Activated CD8-positive, alpha-beta T cell treated with anti-CD3 and anti-CD28 coated beads for 36 hours (primary cell): ENCODE results near the gene ERMAP. TPM values are rescaled to one million over a fixed set of nuclear protein-coding genes. Genes with fewer than 3 reads are reported as not detected.

ENCODE experiments used
- ATAC-seq: fragments of 200-7000 bp; cut with Tn5 transposase; one replicate; pipeline ENCODE4 v1.10.0; 2021; ENCODE audit warnings: mild to moderate bottlenecking, moderate library complexity
- CTCF ChIA-PET: fragments of 350-600 bp; sonication (Branson Sonifier 250); formaldehyde crosslinking; loops from one replicate; lab custom pipeline; 2021; ENCODE audit warnings: antibody characterized with exemption; lab: Charles Lee
- POLR2A ChIA-PET: fragments of 350-600 bp; sonication (Branson Sonifier 250); formaldehyde crosslinking; loops from one replicate; lab custom pipeline; 2021; ENCODE audit warnings: antibody characterized with exemption; lab: Charles Lee
- DNase-seq: peaks from one replicate; pipeline ENCODE4 v3.0.0-alpha.2; 2020
- H3K27ac Mint-ChIP-seq: one replicate; pipeline ENCODE4 v1.8.0; 2021; ENCODE audit warnings: mild to moderate bottlenecking, mixed read lengths
- H3K27me3 Mint-ChIP-seq: one replicate; pipeline ENCODE4 v1.8.0; 2021; ENCODE audit warnings: mixed read lengths
- H3K36me3 Mint-ChIP-seq: one replicate; pipeline ENCODE4 v1.8.0; 2021; ENCODE audit warnings: low read depth, mixed read lengths
- H3K4me1 Mint-ChIP-seq: one replicate; pipeline ENCODE4 v1.8.0; 2021; ENCODE audit warnings: low read depth, mixed read lengths
- H3K4me3 Mint-ChIP-seq: one replicate; pipeline ENCODE4 v1.8.0; 2021; ENCODE audit warnings: mild to moderate bottlenecking, moderate library complexity, mixed read lengths
- H3K9me3 Mint-ChIP-seq: one replicate; pipeline ENCODE4 v1.8.0; 2021; ENCODE audit warnings: mixed read lengths
- intact Hi-C: fragments of 100-400 bp; cut with micrococcal nuclease; formaldehyde crosslinking; loops from one replicate; pipeline ENCODE4 v1.10.0; 2022
- total RNA-seq, 2 experiments: library from RNA; stranded (reverse); gene quantifications; one replicate each; pipeline ENCODE4 v1.2.3, GENCODE V29; 2021
- TF ChIP-seq, protein P1 (sequence below): fragments of 200-600 bp; IDR thresholded peaks from one replicate; pipeline ENCODE4 v1.8.0; 2022; ENCODE audit warnings: antibody characterized with exemption, mild to moderate bottlenecking

Gene ERMAP
- total RNA-seq, 2 experiments from 2014 or later = 3.9 to 4.4 TPM

DNA sequence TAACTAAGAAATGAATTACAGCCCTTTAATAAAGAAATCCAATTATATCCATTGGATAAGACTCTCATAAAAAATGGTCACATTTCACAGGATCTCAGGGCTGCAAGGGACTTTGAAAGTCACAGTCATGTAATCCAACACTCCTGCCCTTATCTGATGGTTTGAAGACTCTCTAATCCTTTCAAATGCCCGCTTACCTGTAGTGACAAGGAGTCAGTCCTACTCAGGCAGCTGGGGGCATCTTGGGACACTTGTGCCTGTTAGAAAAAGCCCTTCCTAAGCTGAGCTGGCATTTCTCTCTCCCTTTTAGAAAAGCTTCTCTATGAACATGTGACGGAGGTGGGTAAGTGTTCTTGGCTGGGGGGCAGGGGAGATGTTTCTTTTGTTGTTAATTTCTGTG is 18.5 kb downstream of the ERMAP start:
- DNase-seq = no peak
- Mint-ChIP-seq H3K9me3 (no peaks in the 10 kb centered on the region), H3K4me3 (no peak overlapping the region), H3K27me3 (no peaks in the 10 kb centered on the region), H3K36me3 (peaks cover 3% of the 10 kb centered on the region), H3K4me1 (no peaks in the 10 kb centered on the region), H3K27ac (no peak overlapping the region)
- no peak for ATAC-seq
- intact Hi-C loops = no loop called here
- POLR2A ChIA-PET = interaction anchor here (1.2 to 1.4 kb wide), 2 partner anchors 13 to 20 kb away, joined by 3 to 4 read pairs; no protein-coding TSS in a partner anchor
- CTCF ChIA-PET = interaction anchor here (0.8 to 2.0 kb wide), 3 partner anchors 12 to 238 kb away, joined by 4 to 6 read pairs (median 6); no protein-coding TSS in a partner anchor
- TF ChIP-seq, protein P1, sequence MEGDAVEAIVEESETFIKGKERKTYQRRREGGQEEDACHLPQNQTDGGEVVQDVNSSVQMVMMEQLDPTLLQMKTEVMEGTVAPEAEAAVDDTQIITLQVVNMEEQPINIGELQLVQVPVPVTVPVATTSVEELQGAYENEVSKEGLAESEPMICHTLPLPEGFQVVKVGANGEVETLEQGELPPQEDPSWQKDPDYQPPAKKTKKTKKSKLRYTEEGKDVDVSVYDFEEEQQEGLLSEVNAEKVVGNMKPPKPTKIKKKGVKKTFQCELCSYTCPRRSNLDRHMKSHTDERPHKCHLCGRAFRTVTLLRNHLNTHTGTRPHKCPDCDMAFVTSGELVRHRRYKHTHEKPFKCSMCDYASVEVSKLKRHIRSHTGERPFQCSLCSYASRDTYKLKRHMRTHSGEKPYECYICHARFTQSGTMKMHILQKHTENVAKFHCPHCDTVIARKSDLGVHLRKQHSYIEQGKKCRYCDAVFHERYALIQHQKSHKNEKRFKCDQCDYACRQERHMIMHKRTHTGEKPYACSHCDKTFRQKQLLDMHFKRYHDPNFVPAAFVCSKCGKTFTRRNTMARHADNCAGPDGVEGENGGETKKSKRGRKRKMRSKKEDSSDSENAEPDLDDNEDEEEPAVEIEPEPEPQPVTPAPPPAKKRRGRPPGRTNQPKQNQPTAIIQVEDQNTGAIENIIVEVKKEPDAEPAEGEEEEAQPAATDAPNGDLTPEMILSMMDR = no peak

DNA sequence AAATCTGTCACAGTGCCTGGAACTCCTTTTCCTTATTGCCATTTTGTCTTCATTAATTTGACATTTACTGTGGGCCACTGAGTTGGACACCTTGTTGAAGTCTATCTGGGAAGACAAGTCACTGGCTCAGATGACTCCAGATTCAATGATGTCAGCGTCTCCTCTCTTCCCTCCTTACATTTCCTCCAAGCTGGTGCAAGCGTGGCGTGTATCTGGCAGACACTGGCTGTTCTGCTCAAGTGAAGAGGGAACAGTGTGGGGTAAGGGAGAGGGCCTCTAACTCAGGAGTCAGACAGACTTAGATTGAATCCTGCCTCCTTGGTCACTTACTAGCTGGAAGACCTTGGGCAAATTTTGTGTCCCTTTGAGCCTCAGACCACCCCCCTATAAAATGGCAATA is 20.8 kb downstream of the ERMAP start:
- no peak for DNase-seq
- no peaks in the 10 kb centered on the region for H3K9me3 Mint-ChIP-seq
- H3K36me3 Mint-ChIP-seq = peaks cover under 1% of the 10 kb centered on the region
- no peak overlapping the region for H3K4me3 Mint-ChIP-seq
- TF ChIP-seq, protein P1 = no peak
- intact Hi-C loops = no loop called here
- no peaks in the 10 kb centered on the region for H3K4me1 Mint-ChIP-seq
- no peaks in the 10 kb centered on the region for H3K27me3 Mint-ChIP-seq
- no peak for ATAC-seq
- no peak overlapping the region for H3K27ac Mint-ChIP-seq
- POLR2A ChIA-PET = interaction anchor here (0.6 kb wide), 1 partner anchor 17 kb away, joined by 4 read pairs; no protein-coding TSS in a partner anchor
- CTCF ChIA-PET = interaction anchor here (1.0 kb wide), 1 partner anchor 9 kb away, joined by 4 read pairs; the partner anchor contains the start of gene ZNF691

DNA sequence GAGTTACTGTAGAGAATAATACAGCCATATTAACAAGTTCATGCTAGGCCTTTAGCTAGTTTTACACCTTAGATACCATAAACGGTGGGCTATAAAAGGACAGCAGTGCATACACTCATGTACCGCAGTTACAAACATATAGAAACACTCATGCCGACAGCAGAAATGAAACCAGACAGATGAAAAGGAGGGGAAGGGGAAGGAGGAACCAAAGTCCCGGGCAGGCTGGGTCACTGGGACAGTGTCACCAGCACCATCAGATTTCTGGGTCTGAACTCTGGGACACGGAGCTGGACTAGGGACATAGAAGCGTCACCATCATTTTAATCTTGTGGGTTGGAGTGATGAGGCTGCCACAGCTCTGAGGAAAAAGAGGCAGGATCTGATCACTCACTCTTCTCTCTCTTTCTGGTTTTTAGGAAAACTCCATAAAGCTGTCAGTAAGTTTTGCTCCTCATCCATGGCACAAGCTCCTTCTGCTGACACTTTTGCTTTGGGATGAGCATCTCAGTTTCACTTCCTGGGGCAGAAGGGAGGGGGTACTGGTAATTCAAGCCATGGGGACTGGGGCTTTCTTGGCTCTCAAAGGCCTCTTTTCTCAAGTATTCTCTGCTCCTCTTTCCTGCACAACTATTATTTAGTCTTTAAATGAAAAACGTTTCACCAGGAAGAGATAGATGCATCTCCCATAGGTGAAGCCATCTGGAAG is 21.7 kb downstream of the ERMAP start:
- Mint-ChIP-seq H3K4me3 (no peak overlapping the region), H3K27ac (no peak overlapping the region), H3K36me3 (peaks cover 9% of the 10 kb centered on the region), H3K27me3 (no peaks in the 10 kb centered on the region), H3K9me3 (no peaks in the 10 kb centered on the region), H3K4me1 (no peaks in the 10 kb centered on the region)
- ChIA-PET POLR2A (interaction anchor here (0.6 kb wide), 1 partner anchor 18 kb away, joined by 4 read pairs; no protein-coding TSS in a partner anchor), CTCF (interaction anchor here (0.8 to 1.0 kb wide), 2 partner anchors 8 to 235 kb away, joined by 4 read pairs; partner anchors contain the start of gene ZNF691)
- DNase-seq (no peak), ATAC-seq (no peak)
- TF ChIP-seq, protein P1 = no peak
- intact Hi-C loops = no loop called here

DNA sequence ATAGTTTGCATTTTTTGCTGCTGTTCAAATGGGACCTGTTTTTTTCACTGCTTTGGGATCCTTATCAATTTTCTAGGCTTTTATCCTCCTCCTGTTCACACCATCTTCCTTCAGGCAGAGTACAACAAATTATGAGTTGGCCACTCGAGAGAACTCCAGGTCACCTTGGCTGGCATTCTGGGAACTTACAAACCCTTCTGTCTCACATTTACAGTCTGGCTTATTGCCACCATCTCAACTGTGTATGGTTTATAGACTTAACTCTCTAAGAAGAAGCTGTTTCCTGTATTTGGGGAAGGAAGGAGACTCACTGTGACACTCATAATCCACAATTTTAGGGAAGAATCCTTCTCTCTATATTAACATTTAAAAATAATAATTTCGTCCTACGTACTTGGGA is 24.1 kb downstream of the ERMAP start:
- no peak overlapping the region for H3K27ac Mint-ChIP-seq
- H3K4me1 Mint-ChIP-seq = peaks cover 2% of the 10 kb centered on the region
- no peak overlapping the region for H3K4me3 Mint-ChIP-seq
- intact Hi-C loops = no loop called here
- ChIA-PET CTCF (interaction anchor here (1.0 kb wide), 1 partner anchor 9 kb away, joined by 4 read pairs; no protein-coding TSS in a partner anchor), POLR2A (no interaction called here)
- no peaks in the 10 kb centered on the region for H3K27me3 Mint-ChIP-seq
- TF ChIP-seq, protein P1 = no peak
- peaks cover 13% of the 10 kb centered on the region for H3K36me3 Mint-ChIP-seq
- no peak for DNase-seq
- no peaks in the 10 kb centered on the region for H3K9me3 Mint-ChIP-seq
- ATAC-seq = no peak
